ENCODE results near the gene RDX.

GRCh38 chr11:110297076-110297725 lies 787 bp upstream of the RDX start:
- TF ChIP-seq EZH2 (IDR thresholded peaks at IDR 0.05; ENCODE audit: low read depth, unreplicated experiment) (no peak), CTCF (conservative IDR thresholded peaks at IDR 0.05; ENCODE audit: low read depth in 2 of 2) (no peak), JUNB (IDR thresholded peaks at IDR 0.05; ENCODE audit: unreplicated experiment) (no peak), POLR2AphosphoS5 (IDR thresholded peaks at IDR 0.05; ENCODE audit: low read depth) (no peak), ETS1 (IDR thresholded peaks at IDR 0.05) (no peak), CREB1 (CRISPR knock-in tag; IDR thresholded peaks at IDR 0.05; ENCODE audit: low read depth) (no peak)

All from GM23338 (cell line).